Muscle of back (tissue), 13 donors: ENCODE results near the gene ZNF764. TPM values are rescaled to one million over a fixed set of nuclear protein-coding genes. Genes with fewer than 3 reads are reported as not detected.
"Not testable (repeated sequence)": the region's sequence is repeated elsewhere in the genome, so short reads cannot be mapped to it uniquely, and the experiment has no call there.

Experiments used
- DNase-seq, 3 donors: peaks; one replicate each; pipeline versions ENCODE4 v3.0.0 to v3.0.0-alpha.2; 2013
- long read RNA-seq, 9 donors: transcript quantifications; one replicate each; lab custom pipeline, GENCODE V29; 2026
- polyA plus RNA-seq, 10 donors: library from polyadenylated mRNA; unstranded; fragments of 120-200 nt; gene quantifications; one replicate each; pipeline ENCODE4 v1.2.1, GENCODE V29; 2013; ENCODE audit not compliant: insufficient read length in 10 of 10

The ZNF764 gene
- 1 to 10 TPM; 5.6 to 8.5 (median 6.3) TPM for polyA plus RNA-seq
- long read RNA-seq, donor 1, partial matches to known transcripts = 0 of 2 reads
- long read RNA-seq, donor 1, other reads (novel, unspliced or antisense) = 0 of 2 reads
- long read RNA-seq, donor 2, partial matches to known transcripts = 0 of 2 reads
- long read RNA-seq, donor 2, other reads (novel, unspliced or antisense) = 0 of 2 reads
- long read RNA-seq, donor 3 = 0 reads
- long read RNA-seq, donor 4, partial matches to known transcripts = 0 of 1 reads
- long read RNA-seq, donor 4, other reads (novel, unspliced or antisense) = 0 of 1 reads
- long read RNA-seq, donor 5 = 0 reads
- long read RNA-seq, donor 6, partial matches to known transcripts = 0 of 2 reads
- long read RNA-seq, donor 6, other reads (novel, unspliced or antisense) = 0 of 2 reads
- long read RNA-seq, donor 7, partial matches to known transcripts = 0 of 3 reads
- long read RNA-seq, donor 7, other reads (novel, unspliced or antisense) = 0 of 3 reads
- long read RNA-seq, donor 8 = 0 reads
- long read RNA-seq, donor 9 = 0 reads

- DNase-seq = peak; percentile 97 to 98 (median 98)
Measured at GRCh38 chr16:30557957-30558788, at the start of gene ZNF764. ZNF764 (minus strand) TSS chr16:30558374; CDS start chr16:30558182, 192 bp downstream.

- DNase-seq = no peak
Measured at GRCh38 chr16:30606004-30606403, 47.8 kb upstream of the ZNF764 start.

GRCh38 chr16:30605158-30605557 is 47.0 kb upstream of the ZNF764 start:
- DNase-seq = peak in 1 of 3 donors; percentile 17

DNA sequence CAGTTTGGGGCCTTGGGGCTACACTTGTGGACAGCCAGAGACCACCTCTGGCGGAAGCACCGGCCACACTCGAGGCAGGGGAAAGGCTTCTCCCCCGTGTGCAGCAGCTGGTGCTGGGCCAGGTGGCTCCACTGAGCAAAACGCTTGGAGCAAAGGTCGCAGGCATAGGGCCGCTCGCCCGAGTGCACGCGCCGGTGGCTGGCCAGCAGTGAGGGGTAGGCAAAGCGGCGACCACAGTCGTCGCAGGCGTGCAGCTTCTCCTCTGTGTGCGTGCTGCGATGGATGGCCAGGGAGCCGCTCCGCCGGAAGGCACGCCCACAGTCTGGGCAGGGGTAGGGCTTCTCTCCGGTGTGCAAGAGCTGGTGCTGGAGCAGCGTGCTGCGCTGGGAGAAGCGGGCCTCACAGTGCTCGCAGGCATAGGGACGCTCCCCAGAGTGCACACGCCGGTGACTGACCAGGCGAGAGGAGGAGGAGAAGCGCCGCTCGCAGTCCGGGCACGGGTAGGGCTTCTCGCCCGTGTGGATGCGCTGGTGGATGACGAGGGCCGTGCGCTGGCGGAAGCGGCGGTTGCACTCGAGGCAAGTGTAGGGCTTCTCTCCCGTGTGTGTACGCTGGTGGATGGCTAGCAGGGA is 46.3 kb upstream of the ZNF764 start:
- DNase-seq = no peak

DNA sequence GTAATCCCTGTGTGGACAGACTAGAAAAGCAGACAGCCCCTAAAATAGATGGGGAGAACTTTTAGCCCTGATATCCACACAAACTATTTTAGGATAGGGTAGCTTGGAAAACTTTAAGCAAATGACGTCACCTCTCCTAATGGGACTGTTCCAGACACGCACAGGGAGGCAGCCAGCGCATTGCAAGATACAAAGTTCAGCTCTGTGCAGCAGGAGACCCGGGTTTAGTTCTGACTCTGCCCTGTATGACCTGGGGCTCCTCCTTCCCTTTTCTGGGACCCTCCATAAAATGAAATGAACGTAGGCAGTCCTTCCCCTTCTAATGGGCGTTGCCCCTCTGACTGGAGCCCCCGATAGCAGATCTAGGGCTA is 45.8 kb upstream of the ZNF764 start:
- no peak for DNase-seq

DNA sequence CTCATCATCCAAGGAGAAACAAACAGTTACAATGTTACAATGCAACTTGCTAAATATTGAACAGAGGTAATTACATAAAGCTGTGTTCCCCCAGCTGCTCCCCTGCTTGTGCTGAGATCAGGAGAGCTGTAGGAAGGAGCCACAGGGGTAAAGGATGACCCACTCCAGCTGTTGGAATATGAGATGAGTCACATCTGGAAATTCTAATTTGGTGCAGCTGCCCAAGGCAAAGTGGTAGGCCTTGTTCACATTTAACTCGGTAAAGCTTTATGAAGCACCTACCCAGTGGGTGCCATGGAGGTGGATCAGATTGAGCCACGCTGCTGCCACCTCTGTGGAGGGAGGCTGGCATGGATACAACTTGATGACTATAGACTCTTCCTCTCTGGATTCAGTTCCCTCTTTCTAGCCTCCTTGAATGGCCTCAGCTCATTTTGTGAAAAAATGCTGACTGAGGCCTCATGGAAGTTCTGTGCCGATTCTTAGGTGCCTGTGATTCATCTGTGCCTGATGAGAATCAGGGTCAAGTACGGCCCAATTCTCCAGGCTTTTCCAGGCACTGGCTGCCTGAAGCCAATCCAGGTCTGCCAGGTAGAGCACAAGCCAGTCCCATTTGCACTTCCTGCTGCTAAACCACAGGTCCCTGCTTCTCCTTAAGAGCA is 44.6 kb upstream of the ZNF764 start:
- peak in 1 of 3 donors; percentile 65 for DNase-seq

DNA sequence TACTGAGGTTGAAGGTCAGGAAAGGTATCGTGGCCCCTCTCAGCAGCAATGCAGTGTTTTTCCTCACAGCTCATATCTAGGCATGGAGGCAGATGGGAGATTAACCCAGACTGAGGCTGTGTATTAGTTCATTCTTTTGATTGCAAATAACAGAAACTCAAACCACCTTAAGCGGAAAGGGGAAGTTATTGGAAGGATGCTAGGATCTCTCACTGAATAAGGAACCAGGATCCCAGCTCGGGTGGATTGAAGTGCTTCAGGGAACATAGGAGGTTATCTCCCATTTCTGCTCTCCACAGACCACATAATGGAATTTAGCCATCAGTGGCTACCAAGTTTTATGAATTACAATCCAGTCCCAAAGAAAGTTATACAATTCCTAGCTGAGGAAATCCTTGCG is 43.8 kb upstream of the ZNF764 start:
- no peak for DNase-seq

DNA sequence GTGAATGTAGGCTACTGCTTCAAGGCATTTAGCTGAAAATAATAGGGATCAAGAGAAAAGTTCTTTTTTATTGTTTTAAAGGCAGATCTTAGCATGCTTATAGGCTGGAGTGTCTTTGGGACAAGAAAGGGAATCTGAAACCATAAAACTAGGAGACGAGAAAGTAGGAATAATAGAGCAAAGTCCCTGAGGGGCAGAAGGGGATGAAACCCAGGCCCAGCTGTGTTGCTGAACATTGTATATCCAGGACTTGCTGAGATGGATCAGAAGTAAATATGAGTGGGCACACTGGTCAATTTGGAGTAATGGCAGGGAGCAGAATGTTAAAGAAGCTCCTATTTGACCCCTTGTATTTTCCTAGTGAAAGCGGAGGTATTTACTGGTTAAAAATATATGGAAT is 42.8 kb upstream of the ZNF764 start:
- DNase-seq = no peak

- DNase-seq = no peak
Measured at GRCh38 chr16:30600215-30600614, 42.0 kb upstream of the ZNF764 start.

DNA sequence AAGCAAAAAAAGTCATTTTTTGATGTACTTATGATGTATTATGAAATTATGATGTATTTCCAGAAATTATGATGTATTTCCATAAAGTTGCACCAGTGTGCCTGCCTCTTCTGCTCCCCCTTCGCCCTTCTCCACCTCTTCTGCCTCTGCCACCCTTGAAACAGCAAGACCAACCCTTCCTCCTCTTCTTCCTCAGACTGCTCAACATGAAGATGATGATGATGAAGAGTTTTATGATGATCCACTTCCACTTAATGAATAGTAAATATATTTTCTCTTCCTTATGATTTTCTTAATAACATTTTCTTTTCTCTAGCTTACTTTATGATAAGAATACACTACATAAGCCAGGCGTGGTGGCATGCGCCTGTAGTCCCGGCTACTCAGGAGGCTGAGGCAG is 34.7 kb upstream of the ZNF764 start:
- DNase-seq = no peak

GRCh38 chr16:30590869-30591268 is 32.7 kb upstream of the ZNF764 start:
- not testable (repeated sequence) for DNase-seq

DNA sequence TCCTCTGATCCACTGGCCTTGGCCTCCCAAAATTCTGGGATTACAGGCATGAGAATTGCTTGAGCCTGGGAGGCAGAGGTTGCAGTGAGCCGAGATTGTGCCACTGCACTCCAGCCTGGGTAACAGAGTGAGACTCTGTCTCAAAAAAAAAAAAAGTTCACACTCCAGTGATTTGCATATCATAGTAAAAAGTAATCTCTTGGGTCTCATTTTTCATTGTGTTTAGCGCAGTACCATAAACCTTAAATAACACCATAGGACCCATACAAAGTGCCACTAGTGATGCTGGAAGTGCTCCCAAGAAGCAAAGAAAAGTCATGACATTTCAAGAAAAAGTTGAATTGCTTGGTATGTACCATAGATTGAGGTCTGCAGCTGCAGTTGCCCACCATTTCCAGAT is 31.4 kb upstream of the ZNF764 start:
- not testable (repeated sequence) for DNase-seq

DNA sequence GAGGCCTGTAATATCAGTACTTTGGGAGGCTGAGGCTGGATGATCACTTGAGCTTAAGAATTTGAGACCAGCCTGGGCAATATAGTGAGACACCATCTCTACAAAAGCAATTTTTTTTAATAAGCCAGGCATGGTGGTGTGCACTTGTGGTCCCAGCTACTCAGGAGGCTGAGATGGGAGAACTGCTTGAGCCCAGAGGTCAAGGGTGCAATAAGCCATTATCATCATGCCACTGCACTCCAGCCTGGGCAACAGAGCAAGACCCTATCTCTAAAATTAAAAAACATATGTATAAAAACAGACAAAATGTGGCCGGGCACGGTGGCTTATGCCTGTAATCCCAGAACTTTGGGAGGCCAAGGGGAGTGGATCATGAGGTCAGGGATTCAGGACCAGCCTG is 30.5 kb upstream of the ZNF764 start:
- DNase-seq = no peak

DNA sequence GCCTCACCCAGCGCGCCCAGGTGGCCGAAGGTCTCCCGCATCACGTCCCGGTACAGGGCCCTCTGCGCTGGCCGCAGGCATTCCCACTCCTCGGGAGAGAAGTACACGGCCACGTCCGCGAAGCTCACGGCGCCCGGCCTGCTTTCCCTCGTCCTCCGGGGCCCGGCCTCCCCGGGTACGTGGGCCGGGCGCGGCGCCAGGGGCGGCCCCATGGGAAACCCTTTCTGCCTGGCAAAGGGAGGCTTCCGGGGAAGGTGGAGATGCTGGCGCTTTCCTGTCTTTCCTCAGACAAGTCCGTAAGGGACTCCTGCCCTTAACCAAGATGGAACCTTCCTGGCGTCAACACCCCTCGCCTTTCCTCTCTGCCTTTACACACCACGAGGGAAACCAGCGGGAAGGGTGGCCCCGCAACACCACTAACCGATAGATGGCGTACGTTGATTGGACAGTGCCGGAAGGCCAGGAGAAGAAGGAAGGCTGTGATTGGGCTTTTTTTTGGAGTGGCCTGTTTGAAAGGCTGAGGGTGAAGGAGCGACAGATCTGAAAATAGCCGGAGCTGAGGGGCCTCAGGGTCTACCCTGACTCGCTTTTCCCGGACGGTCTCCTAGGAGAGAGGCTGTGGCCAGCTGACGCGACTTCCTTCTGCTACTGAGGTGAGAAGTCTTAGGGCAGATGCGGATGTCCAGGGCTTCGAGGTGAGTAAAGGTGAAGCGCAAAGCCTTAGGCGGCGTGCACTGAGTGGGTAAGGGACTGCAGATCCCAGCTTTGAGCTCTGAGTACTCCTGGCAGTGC is 27.4 kb upstream of the ZNF764 start, which contains the start of gene ZNF785:
Gene ZNF785, minus strand, starts transcription at position 298 of the 792 bp plus-strand sequence. Its CDS starts 86 bp downstream, at position 212.
- peak; percentile 98 to 99 (median 99) for DNase-seq

DNA sequence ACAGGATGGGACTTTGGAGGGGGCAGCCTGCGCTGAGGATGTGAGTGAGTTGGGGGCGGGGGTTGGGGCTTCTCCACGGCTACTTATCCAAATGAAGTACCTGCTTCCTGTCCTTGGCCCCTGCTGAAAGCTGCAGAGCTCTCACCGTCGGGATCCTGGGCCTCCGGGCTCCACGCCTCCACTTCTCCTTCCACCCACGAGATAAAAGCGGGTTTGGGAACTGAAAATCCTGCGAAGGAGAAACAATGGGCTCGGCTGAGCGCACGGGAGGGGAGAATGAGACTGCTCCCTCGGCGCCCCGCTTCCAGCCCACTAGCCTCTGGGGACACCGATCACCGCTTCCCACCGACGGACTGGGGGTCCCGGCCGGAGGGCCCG is 26.8 kb upstream of the ZNF764 start:
- DNase-seq = no peak

GRCh38 chr16:30582611-30583340 is 24.6 kb upstream of the ZNF764 start:
- no peak for DNase-seq

DNA sequence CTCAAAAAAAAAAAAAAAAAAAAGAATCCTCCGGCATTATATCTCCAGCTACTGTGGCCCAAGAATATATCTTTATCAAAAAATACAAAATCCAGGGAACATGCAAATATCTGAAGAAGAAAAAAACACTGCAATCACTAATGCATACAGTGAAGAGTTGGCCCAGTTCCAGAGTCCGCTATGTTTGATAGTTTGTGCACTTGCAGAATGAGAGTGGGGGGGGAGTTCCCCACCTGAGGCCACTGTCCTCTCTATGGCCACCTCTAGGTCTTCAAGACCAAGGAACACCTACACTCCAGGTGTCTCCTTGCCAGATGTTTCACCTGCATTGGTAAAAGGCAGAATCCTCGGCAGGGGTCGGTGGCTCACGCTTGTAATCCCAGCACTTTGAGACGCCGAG is 23.3 kb upstream of the ZNF764 start:
- DNase-seq = no peak

- no peak for DNase-seq
Measured at GRCh38 chr16:30574678-30575077, 16.5 kb upstream of the ZNF764 start.

- peak; percentile 96 to 98 (median 98) for DNase-seq
Measured at GRCh38 chr16:30571445-30572322, 13.5 kb upstream of the ZNF764 start, which contains the start of gene ZNF688. ZNF688 (minus strand) TSS chr16:30571714; CDS start chr16:30571629, 85 bp downstream.
